HG02852 (cell line): ENCODE results near the gene GLI3.

Experiments
- ATAC-seq: cut with Tn5 transposase; IDR thresholded peaks from one replicate; pipeline ENCODE4 v1.9.1; 2021; ENCODE audit warnings: mild to moderate bottlenecking, moderate library complexity; ENCODE audit not compliant: unreplicated experiment

Gene GLI3

GRCh38 chr7:42180806-42181205 lies 56.2 kb downstream of the GLI3 start:
- ATAC-seq, result no peak

GRCh38 chr7:42176724-42177101 lies 60.3 kb downstream of the GLI3 start:
- no peak for ATAC-seq

- ATAC-seq, result no peak
Observed at GRCh38 chr7:42175834-42176723, 60.9 kb downstream of the GLI3 start.

- no peak for ATAC-seq
Observed at GRCh38 chr7:42174391-42174912, 62.6 kb downstream of the GLI3 start.

- no peak for ATAC-seq
Observed at GRCh38 chr7:42170724-42171123, 66.3 kb downstream of the GLI3 start.

- no peak for ATAC-seq
Observed at GRCh38 chr7:42168512-42168911, 68.5 kb downstream of the GLI3 start.

- ATAC-seq, result no peak
Observed at GRCh38 chr7:42167631-42168236, 69.3 kb downstream of the GLI3 start.

- no peak for ATAC-seq
Observed at GRCh38 chr7:42167206-42167605, 69.8 kb downstream of the GLI3 start.

GRCh38 chr7:42164881-42165428 lies 72.1 kb downstream of the GLI3 start:
- ATAC-seq, result no peak

- ATAC-seq, result no peak
Observed at GRCh38 chr7:42162560-42163325, 74.3 kb downstream of the GLI3 start.

- ATAC-seq, result no peak
Observed at GRCh38 chr7:42161719-42162118, 75.3 kb downstream of the GLI3 start.

- ATAC-seq, result no peak
Observed at GRCh38 chr7:42161110-42161509, 75.9 kb downstream of the GLI3 start.

- no peak for ATAC-seq
Observed at GRCh38 chr7:42159130-42159529, 77.9 kb downstream of the GLI3 start.

- no peak for ATAC-seq
Observed at GRCh38 chr7:42156967-42157721, 79.9 kb downstream of the GLI3 start.

- ATAC-seq, result no peak
Observed at GRCh38 chr7:42156291-42156865, 80.6 kb downstream of the GLI3 start.

GRCh38 chr7:42155584-42156290 lies 81.3 kb downstream of the GLI3 start:
- ATAC-seq, result no peak

GRCh38 chr7:42154173-42154572 lies 82.8 kb downstream of the GLI3 start:
- no peak for ATAC-seq

- ATAC-seq, result no peak
Observed at GRCh38 chr7:42152329-42153205, 84.4 kb downstream of the GLI3 start.
